IMR-90 (cell line): ENCODE measurements around the gene CCDC137. TPM values are rescaled to one million over a fixed set of nuclear protein-coding genes. Genes with fewer than 3 reads are reported as not detected.

ENCODE experiments used
- ATAC-seq: fragments of 200-7000 bp; cut with Tn5 transposase; 2 replicates; pipeline ENCODE4 v1.9.1; 2020; ENCODE audit warnings: low read depth, mild to moderate bottlenecking, moderate library complexity
- BruUV-seq: library from RNA; stranded (reverse); fragments of 400-500 nt; replicated peaks from 2 replicates; lab custom pipeline; 2021; lab: Mats Ljungman, UMichigan
- CTCF ChIA-PET: fragments of 300-600 bp; formaldehyde crosslinking; extraction: SDS; loops from one replicate; lab custom pipeline; 2021; ENCODE audit warnings: antibody characterized with exemption; lab: Yijun Ruan, JAX
- POLR2A ChIA-PET: fragments of 300-600 bp; sonication (Branson Sonifier 250); formaldehyde crosslinking; loops from one replicate; lab custom pipeline; 2022; ENCODE audit warnings: antibody characterized with exemption; ENCODE audit not compliant: unreplicated experiment; lab: Charles Lee
- DNase-seq: peaks from one replicate; pipeline ENCODE4 v3.0.0; 2013
- H2AFZ ChIP-seq: replicated peaks from 2 replicates; pipeline ENCODE3; 2013; ENCODE audit warnings: low read length, mild to moderate bottlenecking; ENCODE audit not compliant: poor library complexity
- H2AK5ac ChIP-seq: 2 replicates; pipeline ENCODE4 v1.6.1; 2013; ENCODE audit warnings: low read depth, low read length, inconsistent platforms
- H2AK9ac ChIP-seq: replicated peaks from 2 replicates; pipeline ENCODE3; 2013; ENCODE audit warnings: mild to moderate bottlenecking, low read depth, low read length, moderate library complexity; ENCODE audit not compliant: poor library complexity
- H2BK120ac ChIP-seq: 2 replicates; pipeline ENCODE4 v1.6.1; 2013; ENCODE audit warnings: low read depth, low read length, inconsistent platforms
- H2BK15ac ChIP-seq: 3 replicates; pipeline ENCODE4 v1.6.1; 2013; ENCODE audit warnings: low read depth, low read length, inconsistent platforms
- H2BK20ac ChIP-seq: 2 replicates; pipeline ENCODE4 v1.6.1; 2013; ENCODE audit warnings: low read depth, mild to moderate bottlenecking, inconsistent platforms, low read length, moderate library complexity
- H2BK5ac ChIP-seq: 2 replicates; pipeline ENCODE4 v1.6.1; 2013; ENCODE audit warnings: mild to moderate bottlenecking, low read depth, low read length, inconsistent platforms; ENCODE audit not compliant: poor library complexity, severe bottlenecking
- H3K14ac ChIP-seq: replicated peaks from 2 replicates; pipeline ENCODE4 v1.6.1; 2013; ENCODE audit warnings: low read depth, low read length, inconsistent platforms
- H3K18ac ChIP-seq: 2 replicates; pipeline ENCODE4 v1.6.1; 2013; ENCODE audit warnings: low read depth, low read length, control low read depth
- H3K23ac ChIP-seq: 2 replicates; pipeline ENCODE4 v1.6.1; 2013; ENCODE audit warnings: low read depth, low read length, inconsistent platforms
- H3K27ac ChIP-seq: 2 replicates; pipeline ENCODE4 v1.5.1; 2013; ENCODE audit warnings: mild to moderate bottlenecking, control low read depth, low read length; ENCODE audit not compliant: insufficient read depth
- H3K27me3 ChIP-seq: 2 replicates; pipeline ENCODE4 v1.6.1; 2013; ENCODE audit warnings: low read length; ENCODE audit not compliant: control insufficient read depth, insufficient read depth
- H3K36me3 ChIP-seq: 2 replicates; pipeline ENCODE4 v1.6.1; 2013; ENCODE audit warnings: low read length, mixed read lengths; ENCODE audit not compliant: control insufficient read depth, insufficient read depth
- H3K4ac ChIP-seq: 2 replicates; pipeline ENCODE4 v1.6.1; 2013; ENCODE audit warnings: low read depth, low read length, inconsistent platforms
- H3K4me1 ChIP-seq: 2 replicates; pipeline ENCODE4 v1.6.1; 2013; ENCODE audit warnings: low read length, mixed read lengths; ENCODE audit not compliant: control insufficient read depth, insufficient read depth
- H3K4me2 ChIP-seq: 2 replicates; pipeline ENCODE4 v1.6.1; 2013; ENCODE audit warnings: low read depth, mild to moderate bottlenecking, control low read depth, low read length, moderate library complexity
- H3K4me3 ChIP-seq: 2 replicates; pipeline ENCODE4 v1.5.1; 2013; ENCODE audit warnings: low read depth, mild to moderate bottlenecking, control low read depth, low read length, moderate library complexity; ENCODE audit not compliant: insufficient read depth
- H3K56ac ChIP-seq: 2 replicates; pipeline ENCODE4 v1.6.1; 2013; ENCODE audit warnings: low read length, inconsistent platforms; ENCODE audit not compliant: insufficient read depth; ENCODE audit errors: extremely low read depth
- H3K79me1 ChIP-seq, 2 experiments: 2 replicates each; pipeline ENCODE4 v1.6.1; 2013; ENCODE audit warnings: low read length in 2 of 2, inconsistent platforms in 1 of 2, low read depth in 1 of 2
- H3K9ac ChIP-seq: 2 replicates; pipeline ENCODE4 v1.6.1; 2013; ENCODE audit warnings: low read depth, low read length, control low read depth
- H3K9me1 ChIP-seq: 2 replicates; pipeline ENCODE4 v1.6.1; 2013; ENCODE audit warnings: low read length, inconsistent platforms; ENCODE audit not compliant: insufficient read depth
- H3K9me3 ChIP-seq: 2 replicates; pipeline ENCODE4 v1.6.1; 2013; ENCODE audit warnings: low read length; ENCODE audit not compliant: control insufficient read depth, insufficient read depth
- H4K20me1 ChIP-seq: 2 replicates; pipeline ENCODE4 v1.6.1; 2013; ENCODE audit warnings: low read length, inconsistent platforms; ENCODE audit not compliant: insufficient read depth
- H4K5ac ChIP-seq: 2 replicates; pipeline ENCODE4 v1.6.1; 2013; ENCODE audit warnings: mild to moderate bottlenecking, low read depth, low read length, control low read depth
- H4K8ac ChIP-seq, 2 experiments: 2 replicates each; pipeline ENCODE4 v1.6.1; 2013; ENCODE audit warnings: low read depth in 2 of 2, low read length in 2 of 2, control low read depth in 1 of 2, inconsistent platforms in 1 of 2
- H4K91ac ChIP-seq: 2 replicates; pipeline ENCODE4 v1.6.1; 2013; ENCODE audit warnings: low read depth, low read length, inconsistent platforms; ENCODE audit not compliant: insufficient read depth
- CEBPB ChIP-seq: IDR thresholded peaks from 2 replicates; pipeline ENCODE4 v1.6.1; 2012; ENCODE audit warnings: low read depth, low read length, improper control_type of control experiment
- CHD1 ChIP-seq: IDR thresholded peaks from 2 replicates; pipeline ENCODE4 v1.6.1; 2012; ENCODE audit warnings: low read depth, low read length, improper control_type of control experiment
- FOS ChIP-seq: fragments of 150-350 bp; IDR thresholded peaks from 2 replicates; pipeline ENCODE4 v1.6.1; 2016; ENCODE audit warnings: low read depth, low read length
- MAFK ChIP-seq: IDR thresholded peaks from 2 replicates; pipeline ENCODE4 v1.6.1; 2012; ENCODE audit warnings: low read depth, low read length, improper control_type of control experiment
- MAZ ChIP-seq: IDR thresholded peaks from 2 replicates; pipeline ENCODE4 v1.6.1; 2012; ENCODE audit warnings: low read depth, mild to moderate bottlenecking, low read length, improper control_type of control experiment, moderate library complexity, borderline replicate concordance
- MXI1 ChIP-seq: IDR thresholded peaks from 2 replicates; pipeline ENCODE4 v1.6.1; 2012; ENCODE audit warnings: low read depth, mild to moderate bottlenecking, low read length, moderate library complexity, borderline replicate concordance
- NFE2L2 ChIP-seq: fragments of 150-350 bp; IDR thresholded peaks from 2 replicates; pipeline ENCODE4 v1.6.1; 2016; ENCODE audit warnings: low read depth, mild to moderate bottlenecking, low read length
- POLR2A ChIP-seq: IDR thresholded peaks from 2 replicates; pipeline ENCODE4 v1.6.1; 2012; ENCODE audit warnings: mild to moderate bottlenecking, low read depth, low read length
- RAD21 ChIP-seq: IDR thresholded peaks from 2 replicates; pipeline ENCODE4 v1.6.1; 2012; ENCODE audit warnings: low read length, improper control_type of control experiment
- RCOR1 ChIP-seq: IDR thresholded peaks from 2 replicates; pipeline ENCODE4 v1.6.1; 2012; ENCODE audit warnings: mild to moderate bottlenecking, low read length, improper control_type of control experiment; ENCODE audit not compliant: insufficient replicate concordance
- RFX5 ChIP-seq: IDR thresholded peaks from 2 replicates; pipeline ENCODE4 v1.8.0; 2012; ENCODE audit warnings: low read depth, mild to moderate bottlenecking, low read length, moderate library complexity
- SMC3 ChIP-seq: fragments of 150-350 bp; IDR thresholded peaks from 2 replicates; pipeline ENCODE4 v1.6.1; 2016; ENCODE audit warnings: low read depth, mild to moderate bottlenecking, antibody characterized with exemption, low read length, moderate library complexity
- WGBS, 2 experiments: methylation state at CpG; one replicate each; pipeline versions ENCODE4 v1.1.5 to v1.1.7; 2013; ENCODE audit warnings: missing lambda C conversion rate in 2 of 2; ENCODE audit not compliant: insufficient read length in 1 of 2; ENCODE audit errors: extremely low coverage in 2 of 2; 5-methylcytosine and 5-hydroxymethylcytosine counted together
- dilution Hi-C: fragments of 300-500 bp; cut with HindIII; formaldehyde crosslinking; loops from one replicate; pipeline ENCODE4 v1.14.3; 2018; ENCODE audit warnings: low sequenced_read_pairs; ENCODE audit not compliant: unreplicated experiment
- in situ Hi-C: fragments of 300-500 bp; cut with MboI; formaldehyde crosslinking; loops from 3 replicates; pipeline ENCODE4 v1.14.3; 2019; ENCODE audit warnings: low sequenced_read_pairs, inconsistent platforms, mixed read lengths
- intact Hi-C: fragments of 100-400 bp; cut with micrococcal nuclease; formaldehyde crosslinking; loops from 2 replicates; pipeline ENCODE4 v1.10.0; 2022
- polyA plus RNA-seq, 3 experiments: library from polyadenylated mRNA; depleted of rRNA; stranded (reverse); fragments of >200 nt; gene quantifications; 2 replicates each; pipeline ENCODE4 v1.2.3, GENCODE V29; 2012; ENCODE audit warnings: low replicate concordance in 1 of 3
- total RNA-seq: library from RNA; depleted of rRNA; stranded (reverse); fragments of >200 nt; gene quantifications from 2 replicates; pipeline ENCODE4 v1.2.3, GENCODE V29; 2012
- TF ChIP-seq, protein P1 (sequence below): fragments of 150-350 bp; IDR thresholded peaks from 2 replicates; pipeline ENCODE4 v1.6.1; 2016; ENCODE audit warnings: low read depth, mild to moderate bottlenecking, low read length, moderate library complexity, borderline replicate concordance

CCDC137 gene
- total and polyA plus RNA-seq, 2 of the 4 experiments (the other 2 are of a cell fraction), result 7.5 to 18.4 TPM

GRCh38 chr17:81697261-81698044 is 30.9 kb downstream of the CCDC137 start (continued):
- no peak for TF ChIP-seq MAFK

DNA sequence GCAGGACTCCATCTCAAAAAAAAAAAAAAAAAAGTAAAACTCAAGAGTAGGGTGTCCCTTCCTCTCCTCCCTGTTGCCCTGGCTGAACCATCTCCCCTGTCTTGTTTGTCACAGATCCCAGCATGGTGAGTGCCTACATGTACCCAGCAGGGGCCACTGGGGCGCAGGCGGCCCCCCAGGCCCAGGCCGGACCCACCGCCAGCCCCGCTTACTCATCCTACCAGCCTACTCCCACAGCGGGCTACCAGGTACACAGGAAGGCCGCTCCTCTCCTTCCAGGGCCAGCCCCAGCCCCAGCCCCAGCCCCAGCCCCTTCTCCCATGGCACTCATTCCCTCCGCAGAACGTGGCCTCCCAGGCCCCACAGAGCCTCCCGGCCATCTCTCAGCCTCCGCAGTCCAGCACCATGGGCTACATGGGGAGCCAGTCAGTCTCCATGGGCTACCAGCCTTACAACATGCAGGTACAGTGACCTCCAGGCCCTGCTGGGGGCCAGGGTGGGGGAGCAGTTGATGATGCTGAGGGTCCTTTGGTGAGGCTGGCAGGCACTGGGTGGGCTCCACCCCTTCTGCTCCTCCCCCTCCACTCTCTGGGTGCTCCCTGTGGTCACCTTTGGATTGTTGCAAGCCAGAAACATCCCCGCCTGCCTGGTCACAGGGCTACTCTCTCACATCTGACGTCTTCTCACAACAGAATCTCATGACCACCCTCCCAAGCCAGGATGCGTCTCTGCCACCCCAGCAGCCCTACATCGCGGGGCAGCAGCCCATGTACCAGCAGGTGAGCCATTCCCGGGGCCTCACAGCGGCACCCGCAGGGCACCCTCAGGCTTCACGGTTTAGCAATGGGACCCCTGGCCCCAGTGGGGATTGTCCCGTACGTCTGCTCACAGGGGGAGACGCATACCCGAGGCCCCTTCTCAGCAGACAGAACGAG is 34.1 kb downstream of the CCDC137 start:
- Histone ChIP-seq H3K4me2 (no peak overlapping the region), H2BK20ac (no peak overlapping the region)
- CTCF ChIA-PET, result interaction anchor here (0.6 kb wide), 1 partner anchor 12 kb away, joined by 4 read pairs; no protein-coding TSS in a partner anchor
- TF ChIP-seq RAD21 (no peak), NFE2L2 (no peak), POLR2A (no peak), CEBPB (no peak), SMC3 (no peak), MAZ (no peak), RCOR1 (no peak), MXI1 (no peak), RFX5 (no peak), FOS (no peak), CHD1 (no peak)
- TF ChIP-seq, protein P1, sequence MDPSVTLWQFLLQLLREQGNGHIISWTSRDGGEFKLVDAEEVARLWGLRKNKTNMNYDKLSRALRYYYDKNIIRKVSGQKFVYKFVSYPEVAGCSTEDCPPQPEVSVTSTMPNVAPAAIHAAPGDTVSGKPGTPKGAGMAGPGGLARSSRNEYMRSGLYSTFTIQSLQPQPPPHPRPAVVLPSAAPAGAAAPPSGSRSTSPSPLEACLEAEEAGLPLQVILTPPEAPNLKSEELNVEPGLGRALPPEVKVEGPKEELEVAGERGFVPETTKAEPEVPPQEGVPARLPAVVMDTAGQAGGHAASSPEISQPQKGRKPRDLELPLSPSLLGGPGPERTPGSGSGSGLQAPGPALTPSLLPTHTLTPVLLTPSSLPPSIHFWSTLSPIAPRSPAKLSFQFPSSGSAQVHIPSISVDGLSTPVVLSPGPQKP, result no peak

More for the DNA sequence above, 34.1 kb downstream of the CCDC137 start:
- ATAC-seq, result no peak
- no peak for DNase-seq
- H4K8ac ChIP-seq, result no peak overlapping the region
- in situ Hi-C loops, result no loop called here
- no peaks in the 10 kb centered on the region for H3K27me3 ChIP-seq
- no peak overlapping the region for H2AFZ ChIP-seq
- H2BK15ac ChIP-seq, result no peak overlapping the region
- 86% methylated on average over 10 of the region's 25 CpGs; no CpG with 5 or more reads in 1 of the 2 experiments for WGBS, 2 experiments
- peaks cover 7% of the 10 kb centered on the region for H3K4me1 ChIP-seq
- no peak overlapping the region for H3K56ac ChIP-seq
- BruUV-seq, result no TSS peak
- peaks cover 47% of the 10 kb centered on the region for H3K36me3 ChIP-seq
- intact Hi-C loops, result no loop called here
- H4K5ac ChIP-seq, result no peak overlapping the region
- H3K14ac ChIP-seq, result no peak overlapping the region
- no peaks in the 10 kb centered on the region for H3K9me1 ChIP-seq
- H3K9me3 ChIP-seq, result no peaks in the 10 kb centered on the region
- H3K4me3 ChIP-seq, result no peak overlapping the region
- H3K79me1 ChIP-seq, result peaks cover 15 to 65% of the 10 kb centered on the region in 2 experiments
- no peak overlapping the region for H3K27ac ChIP-seq
- no peak overlapping the region for H3K9ac ChIP-seq
- dilution Hi-C loops, result no loop called here
- no peak overlapping the region for H2AK5ac ChIP-seq
- H3K18ac ChIP-seq, result no peak overlapping the region
- H3K23ac ChIP-seq, result no peak overlapping the region
- no peak overlapping the region for H4K91ac ChIP-seq
- no peak overlapping the region for H2AK9ac ChIP-seq
- no peak overlapping the region for H2BK120ac ChIP-seq
- POLR2A ChIA-PET, result no interaction called here
- H3K4ac ChIP-seq, result no peak overlapping the region
- H2BK5ac ChIP-seq, result no peak overlapping the region
- H4K20me1 ChIP-seq, result peaks cover 55% of the 10 kb centered on the region
